HEK293 (cell line): ENCODE results near the gene NPTN.

ENCODE experiments used
- KLF10 ChIP-seq: fragments of 450-650 bp; IDR thresholded peaks from 2 replicates; pipeline ENCODE4 v1.5.1; 2018; ENCODE audit warnings: missing biosample characterization, mild to moderate bottlenecking, missing genetic modification characterization
- SCRT2 ChIP-seq: fragments of 450-650 bp; formaldehyde crosslinking; IDR thresholded peaks from 2 replicates; pipeline ENCODE4 v1.5.1; 2016; ENCODE audit warnings: missing biosample characterization, missing genetic modification characterization
- ZNF121 ChIP-seq: fragments of 450-650 bp; formaldehyde crosslinking; IDR thresholded peaks from 2 replicates; pipeline ENCODE4 v1.5.1; 2016; ENCODE audit warnings: missing biosample characterization, missing genetic modification characterization
- ZNF16 ChIP-seq: fragments of 450-650 bp; formaldehyde crosslinking; IDR thresholded peaks from 2 replicates; pipeline ENCODE4 v1.5.1; 2016; ENCODE audit warnings: low read depth, missing biosample characterization, missing genetic modification characterization
- ZNF202 ChIP-seq: fragments of 450-650 bp; formaldehyde crosslinking; IDR thresholded peaks from 2 replicates; pipeline ENCODE4 v1.5.1; 2016; ENCODE audit warnings: missing biosample characterization, missing genetic modification characterization, borderline replicate concordance
- ZNF274 ChIP-seq, 2 experiments: fragments of 200-500 bp in 1 of 2; fragments of 450-650 bp in 1 of 2; sonication (Bioruptor generic) in 1 of 2; formaldehyde crosslinking in 1 of 2; IDR thresholded peaks; 2 replicates each; pipeline versions ENCODE4 v1.5.1 to v1.6.1; 2014 to 2016; ENCODE audit warnings: borderline replicate concordance in 1 of 2, inconsistent platforms in 1 of 2, low read length in 1 of 2, missing biosample characterization in 1 of 2, missing genetic modification characterization in 1 of 2
- ZNF580 ChIP-seq: fragments of 450-650 bp; formaldehyde crosslinking; IDR thresholded peaks from 2 replicates; pipeline ENCODE4 v1.5.1; 2016; ENCODE audit warnings: missing biosample characterization, missing genetic modification characterization
- ZNF639 ChIP-seq: fragments of 450-650 bp; formaldehyde crosslinking; IDR thresholded peaks from 2 replicates; pipeline ENCODE4 v1.5.1; 2016; ENCODE audit warnings: missing biosample characterization, missing genetic modification characterization
- ZNF670 ChIP-seq: fragments of 450-650 bp; formaldehyde crosslinking; IDR thresholded peaks from 2 replicates; pipeline ENCODE4 v1.5.1; 2016; ENCODE audit warnings: missing biosample characterization, missing genetic modification characterization, low read depth
- TF ChIP-seq, protein P1 (sequence below): fragments of 450-650 bp; formaldehyde crosslinking; IDR thresholded peaks from 2 replicates; pipeline ENCODE4 v1.5.1; 2016; ENCODE audit warnings: missing biosample characterization, missing genetic modification characterization
- TF ChIP-seq, protein P2 (sequence below): fragments of 450-650 bp; formaldehyde crosslinking; IDR thresholded peaks from 2 replicates; pipeline ENCODE4 v1.5.1; 2016; ENCODE audit warnings: missing biosample characterization, missing genetic modification characterization
- TF ChIP-seq, protein P3 (sequence below): fragments of 450-650 bp; formaldehyde crosslinking; IDR thresholded peaks from 2 replicates; pipeline ENCODE4 v1.5.1; 2016; ENCODE audit warnings: missing biosample characterization, missing genetic modification characterization
- TF ChIP-seq, protein P4 (sequence below): fragments of 450-650 bp; formaldehyde crosslinking; IDR thresholded peaks from 2 replicates; pipeline ENCODE4 v1.5.1; 2017; ENCODE audit warnings: missing biosample characterization, missing genetic modification characterization

- TF ChIP-seq, protein P1, sequence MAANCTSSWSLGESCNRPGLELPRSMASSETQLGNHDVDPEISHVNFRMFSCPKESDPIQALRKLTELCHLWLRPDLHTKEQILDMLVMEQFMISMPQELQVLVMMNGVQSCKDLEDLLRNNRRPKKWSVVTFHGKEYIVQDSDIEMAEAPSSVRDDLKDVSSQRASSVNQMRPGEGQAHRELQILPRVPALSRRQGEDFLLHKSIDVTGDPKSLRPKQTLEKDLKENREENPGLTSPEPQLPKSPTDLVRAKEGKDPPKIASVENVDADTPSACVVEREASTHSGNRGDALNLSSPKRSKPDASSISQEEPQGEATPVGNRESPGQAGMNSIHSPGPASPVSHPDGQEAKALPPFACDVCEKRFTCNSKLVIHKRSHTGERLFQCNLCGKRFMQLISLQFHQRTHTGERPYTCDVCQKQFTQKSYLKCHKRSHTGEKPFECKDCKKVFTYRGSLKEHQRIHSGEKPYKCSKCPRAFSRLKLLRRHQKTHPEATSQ (tag by site-specific recombination): no peak
- TF ChIP-seq, protein P2, sequence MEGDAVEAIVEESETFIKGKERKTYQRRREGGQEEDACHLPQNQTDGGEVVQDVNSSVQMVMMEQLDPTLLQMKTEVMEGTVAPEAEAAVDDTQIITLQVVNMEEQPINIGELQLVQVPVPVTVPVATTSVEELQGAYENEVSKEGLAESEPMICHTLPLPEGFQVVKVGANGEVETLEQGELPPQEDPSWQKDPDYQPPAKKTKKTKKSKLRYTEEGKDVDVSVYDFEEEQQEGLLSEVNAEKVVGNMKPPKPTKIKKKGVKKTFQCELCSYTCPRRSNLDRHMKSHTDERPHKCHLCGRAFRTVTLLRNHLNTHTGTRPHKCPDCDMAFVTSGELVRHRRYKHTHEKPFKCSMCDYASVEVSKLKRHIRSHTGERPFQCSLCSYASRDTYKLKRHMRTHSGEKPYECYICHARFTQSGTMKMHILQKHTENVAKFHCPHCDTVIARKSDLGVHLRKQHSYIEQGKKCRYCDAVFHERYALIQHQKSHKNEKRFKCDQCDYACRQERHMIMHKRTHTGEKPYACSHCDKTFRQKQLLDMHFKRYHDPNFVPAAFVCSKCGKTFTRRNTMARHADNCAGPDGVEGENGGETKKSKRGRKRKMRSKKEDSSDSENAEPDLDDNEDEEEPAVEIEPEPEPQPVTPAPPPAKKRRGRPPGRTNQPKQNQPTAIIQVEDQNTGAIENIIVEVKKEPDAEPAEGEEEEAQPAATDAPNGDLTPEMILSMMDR (tag by site-specific recombination): no peak
- TF ChIP-seq ZNF121 (tag by site-specific recombination) (no peak), ZNF16 (tag by site-specific recombination) (no peak), SCRT2 (tag by site-specific recombination) (no peak), KLF10 (no peak), ZNF670 (tag by site-specific recombination) (no peak), ZNF274 (IDR thresholded peaks at IDR 0.05; ENCODE audit: low read length) (no peak), ZNF274 (tag by site-specific recombination; IDR thresholded peaks at IDR 0.05; ENCODE audit: borderline replicate concordance) (no peak), ZNF639 (tag by site-specific recombination) (no peak), ZNF202 (tag by site-specific recombination) (no peak), ZNF580 (no peak)
- TF ChIP-seq, protein P3, sequence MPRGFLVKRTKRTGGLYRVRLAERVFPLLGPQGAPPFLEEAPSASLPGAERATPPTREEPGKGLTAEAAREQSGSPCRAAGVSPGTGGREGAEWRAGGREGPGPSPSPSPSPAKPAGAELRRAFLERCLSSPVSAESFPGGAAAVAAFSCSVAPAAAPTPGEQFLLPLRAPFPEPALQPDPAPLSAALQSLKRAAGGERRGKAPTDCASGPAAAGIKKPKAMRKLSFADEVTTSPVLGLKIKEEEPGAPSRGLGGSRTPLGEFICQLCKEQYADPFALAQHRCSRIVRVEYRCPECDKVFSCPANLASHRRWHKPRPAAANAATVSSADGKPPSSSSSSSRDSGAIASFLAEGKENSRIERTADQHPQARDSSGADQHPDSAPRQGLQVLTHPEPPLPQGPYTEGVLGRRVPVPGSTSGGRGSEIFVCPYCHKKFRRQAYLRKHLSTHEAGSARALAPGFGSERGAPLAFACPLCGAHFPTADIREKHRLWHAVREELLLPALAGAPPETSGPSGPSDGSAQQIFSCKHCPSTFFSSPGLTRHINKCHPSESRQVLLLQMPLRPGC (tag by site-specific recombination): no peak
- TF ChIP-seq, protein P4, sequence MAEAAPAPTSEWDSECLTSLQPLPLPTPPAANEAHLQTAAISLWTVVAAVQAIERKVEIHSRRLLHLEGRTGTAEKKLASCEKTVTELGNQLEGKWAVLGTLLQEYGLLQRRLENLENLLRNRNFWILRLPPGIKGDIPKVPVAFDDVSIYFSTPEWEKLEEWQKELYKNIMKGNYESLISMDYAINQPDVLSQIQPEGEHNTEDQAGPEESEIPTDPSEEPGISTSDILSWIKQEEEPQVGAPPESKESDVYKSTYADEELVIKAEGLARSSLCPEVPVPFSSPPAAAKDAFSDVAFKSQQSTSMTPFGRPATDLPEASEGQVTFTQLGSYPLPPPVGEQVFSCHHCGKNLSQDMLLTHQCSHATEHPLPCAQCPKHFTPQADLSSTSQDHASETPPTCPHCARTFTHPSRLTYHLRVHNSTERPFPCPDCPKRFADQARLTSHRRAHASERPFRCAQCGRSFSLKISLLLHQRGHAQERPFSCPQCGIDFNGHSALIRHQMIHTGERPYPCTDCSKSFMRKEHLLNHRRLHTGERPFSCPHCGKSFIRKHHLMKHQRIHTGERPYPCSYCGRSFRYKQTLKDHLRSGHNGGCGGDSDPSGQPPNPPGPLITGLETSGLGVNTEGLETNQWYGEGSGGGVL (tag by site-specific recombination): no peak
Observed at GRCh38 chr15:73679964-73680363, 46.8 kb upstream of the NPTN start.
